Neural crest cell (in vitro differentiated cells): Measurements from ENCODE around the gene UBA6. TPM values are rescaled to one million over a fixed set of nuclear protein-coding genes. Genes with fewer than 3 reads are reported as not detected.

Experiments
- DNase-seq: peaks from one replicate; pipeline ENCODE4 v3.0.0; 2021; ENCODE audit warnings: low read depth, mixed read lengths, low spot score
- H3K27ac Mint-ChIP-seq: one replicate; pipeline ENCODE4 v1.8.0; 2021; ENCODE audit warnings: mild to moderate bottlenecking, mixed read lengths; ENCODE audit not compliant: unreplicated experiment
- H3K27me3 Mint-ChIP-seq: 2 replicates; pipeline ENCODE4 v1.8.0; 2021; ENCODE audit warnings: low read depth, mild to moderate bottlenecking, mixed read lengths
- H3K36me3 Mint-ChIP-seq: 2 replicates; pipeline ENCODE4 v1.8.0; 2021; ENCODE audit warnings: low read depth, mild to moderate bottlenecking, mixed read lengths
- H3K4me1 Mint-ChIP-seq: 2 replicates; pipeline ENCODE4 v1.8.0; 2021; ENCODE audit warnings: mixed read lengths
- H3K4me3 Mint-ChIP-seq: one replicate; pipeline ENCODE4 v1.8.0; 2021; ENCODE audit warnings: mild to moderate bottlenecking, mixed read lengths
- H3K9me3 Mint-ChIP-seq: 2 replicates; pipeline ENCODE4 v1.8.0; 2021; ENCODE audit warnings: mixed read lengths
- total RNA-seq: library from RNA; stranded (reverse); gene quantifications from 2 replicates; pipeline ENCODE4 v1.2.1, GENCODE V29; 2021
- TF ChIP-seq, protein P1 (sequence below): fragments of 200-600 bp; sonication (generic); conservative IDR thresholded peaks from 2 replicates; pipeline ENCODE4 v1.5.0; 2021; ENCODE audit warnings: antibody characterized with exemption, mild to moderate bottlenecking

Gene UBA6
- total RNA-seq, 1 donor from 2014 or later = 72.9 TPM

DNA sequence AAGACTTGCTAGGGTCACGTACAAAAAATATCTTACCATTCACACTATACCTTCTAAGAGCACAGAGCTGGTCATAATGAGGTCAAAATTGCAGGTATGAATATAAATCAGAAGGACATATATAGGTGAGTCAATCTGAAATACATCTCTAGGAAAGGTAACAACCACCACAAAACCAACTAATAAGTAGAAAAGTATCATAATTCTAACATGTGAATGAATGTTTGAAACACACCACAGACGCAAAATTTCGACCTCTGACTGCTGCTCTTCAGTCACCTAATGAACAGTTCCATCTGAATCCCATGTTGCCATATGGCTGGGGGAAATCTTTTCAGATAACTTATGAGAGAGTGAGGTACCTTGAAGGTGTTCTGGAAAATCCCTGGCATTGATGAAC lies 120.4 kb downstream of the UBA6 start:
- H3K4me3 Mint-ChIP-seq = no peak overlapping the region
- H3K27ac Mint-ChIP-seq = no peak overlapping the region
- H3K36me3 Mint-ChIP-seq = no peaks in the 10 kb centered on the region
- peaks cover 18% of the 10 kb centered on the region for H3K4me1 Mint-ChIP-seq
- TF ChIP-seq, protein P1, sequence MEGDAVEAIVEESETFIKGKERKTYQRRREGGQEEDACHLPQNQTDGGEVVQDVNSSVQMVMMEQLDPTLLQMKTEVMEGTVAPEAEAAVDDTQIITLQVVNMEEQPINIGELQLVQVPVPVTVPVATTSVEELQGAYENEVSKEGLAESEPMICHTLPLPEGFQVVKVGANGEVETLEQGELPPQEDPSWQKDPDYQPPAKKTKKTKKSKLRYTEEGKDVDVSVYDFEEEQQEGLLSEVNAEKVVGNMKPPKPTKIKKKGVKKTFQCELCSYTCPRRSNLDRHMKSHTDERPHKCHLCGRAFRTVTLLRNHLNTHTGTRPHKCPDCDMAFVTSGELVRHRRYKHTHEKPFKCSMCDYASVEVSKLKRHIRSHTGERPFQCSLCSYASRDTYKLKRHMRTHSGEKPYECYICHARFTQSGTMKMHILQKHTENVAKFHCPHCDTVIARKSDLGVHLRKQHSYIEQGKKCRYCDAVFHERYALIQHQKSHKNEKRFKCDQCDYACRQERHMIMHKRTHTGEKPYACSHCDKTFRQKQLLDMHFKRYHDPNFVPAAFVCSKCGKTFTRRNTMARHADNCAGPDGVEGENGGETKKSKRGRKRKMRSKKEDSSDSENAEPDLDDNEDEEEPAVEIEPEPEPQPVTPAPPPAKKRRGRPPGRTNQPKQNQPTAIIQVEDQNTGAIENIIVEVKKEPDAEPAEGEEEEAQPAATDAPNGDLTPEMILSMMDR = no peak
- DNase-seq = no peak
- no peaks in the 10 kb centered on the region for H3K27me3 Mint-ChIP-seq
- H3K9me3 Mint-ChIP-seq = no peaks in the 10 kb centered on the region

DNA sequence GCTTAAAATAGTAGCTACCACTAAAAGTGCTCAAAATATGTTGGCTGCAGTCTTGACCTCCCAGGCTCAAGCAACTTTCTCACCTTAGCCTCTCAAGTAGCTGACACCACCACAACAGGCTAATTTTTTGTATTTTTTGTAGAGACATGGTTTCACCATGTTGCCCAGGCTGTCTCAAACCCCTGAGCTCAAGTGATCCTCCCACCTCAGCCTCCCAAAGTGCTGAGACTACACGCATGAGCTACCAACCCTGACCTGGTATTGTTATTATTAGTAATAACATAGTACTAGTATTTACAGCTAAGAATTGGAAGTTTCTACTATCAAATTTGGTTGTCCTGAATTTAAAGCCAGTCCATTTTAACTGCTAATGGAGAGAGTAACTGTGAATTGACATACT lies 124.4 kb downstream of the UBA6 start:
- H3K36me3 Mint-ChIP-seq = no peaks in the 10 kb centered on the region
- peaks cover 12% of the 10 kb centered on the region for H3K4me1 Mint-ChIP-seq
- no peak for DNase-seq
- H3K9me3 Mint-ChIP-seq = no peaks in the 10 kb centered on the region
- no peak overlapping the region for H3K4me3 Mint-ChIP-seq
- TF ChIP-seq, protein P1 = no peak
- H3K27me3 Mint-ChIP-seq = no peaks in the 10 kb centered on the region
- H3K27ac Mint-ChIP-seq = no peak overlapping the region

GRCh38 chr4:67576059-67576466 lies 124.9 kb downstream of the UBA6 start:
- Mint-ChIP-seq H3K4me1 (peaks cover 9% of the 10 kb centered on the region), H3K36me3 (no peaks in the 10 kb centered on the region), H3K27ac (no peak overlapping the region), H3K4me3 (no peak overlapping the region), H3K27me3 (no peaks in the 10 kb centered on the region), H3K9me3 (no peaks in the 10 kb centered on the region)
- DNase-seq = no peak
- TF ChIP-seq, protein P1 = no peak

- H3K4me1 Mint-ChIP-seq = peaks cover 9% of the 10 kb centered on the region
- no peaks in the 10 kb centered on the region for H3K36me3 Mint-ChIP-seq
- TF ChIP-seq, protein P1 = no peak
- H3K27me3 Mint-ChIP-seq = no peaks in the 10 kb centered on the region
- no peaks in the 10 kb centered on the region for H3K9me3 Mint-ChIP-seq
- DNase-seq = no peak
- no peak overlapping the region for H3K27ac Mint-ChIP-seq
- H3K4me3 Mint-ChIP-seq = no peak overlapping the region
Measured at GRCh38 chr4:67575232-67576058, 125.5 kb downstream of the UBA6 start.

- Mint-ChIP-seq H3K36me3 (no peaks in the 10 kb centered on the region), H3K27me3 (no peaks in the 10 kb centered on the region), H3K4me1 (peaks cover 9% of the 10 kb centered on the region)
Measured at GRCh38 chr4:67573193-67573592, 127.8 kb downstream of the UBA6 start.

More at GRCh38 chr4:67573193-67573592, 127.8 kb downstream of the UBA6 start:
- Mint-ChIP-seq H3K9me3 (no peaks in the 10 kb centered on the region), H3K4me3 (no peak overlapping the region), H3K27ac (peak overlapping the region; percentile 70)
- TF ChIP-seq, protein P1 = no peak
- DNase-seq = no peak
